ENCODE results near the gene RHOH. TPM values are rescaled to one million over a fixed set of nuclear protein-coding genes. Genes with fewer than 3 reads are reported as not detected.

Gene RHOH
- total RNA-seq, 1 experiment from 2014 or later, result not detected

Other genes with a start within 250 kb of the RHOH start
- gene PDS5A, start 219.1 kb upstream of the RHOH start, total RNA-seq (2014; rRNA removed; shearing (Covaris generic)), result 39.5 and 39.6 TPM in 2 replicates
- 7.0 TPM in 2 replicates for gene N4BP2, start 140.2 kb upstream of the RHOH start, total RNA-seq (2014; rRNA removed; shearing (Covaris generic))
- not detected in 2 replicates for gene CHRNA9, start 138.3 kb downstream of the RHOH start, total RNA-seq (2014; rRNA removed; shearing (Covaris generic))

Data from SJSA1 (cell line).